ENCODE results near the gene SIAH2.

DNA sequence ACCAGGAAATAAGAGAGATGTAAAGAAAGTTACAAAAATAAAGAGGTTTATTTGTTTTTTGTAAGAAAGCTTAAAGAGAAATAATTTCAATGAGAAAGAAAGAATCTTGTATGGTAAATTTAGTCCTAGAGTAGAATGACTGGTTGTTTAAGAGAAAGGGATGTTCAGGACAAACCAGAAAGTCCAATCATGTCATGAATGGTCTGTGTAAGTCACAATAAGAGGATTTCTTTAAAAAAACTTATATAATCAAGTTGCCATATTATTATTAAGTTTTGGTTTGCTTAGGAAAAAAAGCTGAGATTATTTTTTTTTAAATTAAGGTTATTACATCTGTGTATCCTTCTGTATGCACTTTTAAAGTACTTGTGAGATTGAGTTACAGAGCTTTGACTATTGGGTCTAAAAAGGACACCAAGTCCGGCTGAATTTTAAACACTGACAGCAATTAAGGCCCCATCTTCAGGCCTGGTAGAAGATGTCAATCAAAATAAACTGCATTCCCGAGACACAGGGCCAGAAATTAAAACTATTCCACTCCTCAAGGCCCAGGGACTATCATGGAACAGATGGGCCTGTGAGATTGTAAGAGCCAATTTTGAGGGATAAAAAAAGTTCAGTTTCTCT is 71.4 kb downstream of the SIAH2 start:
- TF ChIP-seq, protein P1, sequence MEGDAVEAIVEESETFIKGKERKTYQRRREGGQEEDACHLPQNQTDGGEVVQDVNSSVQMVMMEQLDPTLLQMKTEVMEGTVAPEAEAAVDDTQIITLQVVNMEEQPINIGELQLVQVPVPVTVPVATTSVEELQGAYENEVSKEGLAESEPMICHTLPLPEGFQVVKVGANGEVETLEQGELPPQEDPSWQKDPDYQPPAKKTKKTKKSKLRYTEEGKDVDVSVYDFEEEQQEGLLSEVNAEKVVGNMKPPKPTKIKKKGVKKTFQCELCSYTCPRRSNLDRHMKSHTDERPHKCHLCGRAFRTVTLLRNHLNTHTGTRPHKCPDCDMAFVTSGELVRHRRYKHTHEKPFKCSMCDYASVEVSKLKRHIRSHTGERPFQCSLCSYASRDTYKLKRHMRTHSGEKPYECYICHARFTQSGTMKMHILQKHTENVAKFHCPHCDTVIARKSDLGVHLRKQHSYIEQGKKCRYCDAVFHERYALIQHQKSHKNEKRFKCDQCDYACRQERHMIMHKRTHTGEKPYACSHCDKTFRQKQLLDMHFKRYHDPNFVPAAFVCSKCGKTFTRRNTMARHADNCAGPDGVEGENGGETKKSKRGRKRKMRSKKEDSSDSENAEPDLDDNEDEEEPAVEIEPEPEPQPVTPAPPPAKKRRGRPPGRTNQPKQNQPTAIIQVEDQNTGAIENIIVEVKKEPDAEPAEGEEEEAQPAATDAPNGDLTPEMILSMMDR (IDR thresholded peaks at IDR 0.05), result no peak
- TF ChIP-seq POLR2A (IDR thresholded peaks at IDR 0.05), result no peak

Measured in Peyer's patch (tissue), 4 donors.